SW480 (cell line): Measurements from ENCODE around the gene SPANXC.
"Not testable (repeated sequence)": the region's sequence is repeated elsewhere in the genome, so short reads cannot be mapped to it uniquely, and the experiment has no call there.

Experiments
- DNase-seq: peaks from one replicate; pipeline ENCODE4 v3.0.0-alpha.2; 2016; ENCODE audit warnings: low spot score

The SPANXC gene, protein sequence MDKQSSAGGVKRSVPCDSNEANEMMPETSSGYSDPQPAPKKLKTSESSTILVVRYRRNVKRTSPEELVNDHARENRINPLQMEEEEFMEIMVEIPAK

DNA sequence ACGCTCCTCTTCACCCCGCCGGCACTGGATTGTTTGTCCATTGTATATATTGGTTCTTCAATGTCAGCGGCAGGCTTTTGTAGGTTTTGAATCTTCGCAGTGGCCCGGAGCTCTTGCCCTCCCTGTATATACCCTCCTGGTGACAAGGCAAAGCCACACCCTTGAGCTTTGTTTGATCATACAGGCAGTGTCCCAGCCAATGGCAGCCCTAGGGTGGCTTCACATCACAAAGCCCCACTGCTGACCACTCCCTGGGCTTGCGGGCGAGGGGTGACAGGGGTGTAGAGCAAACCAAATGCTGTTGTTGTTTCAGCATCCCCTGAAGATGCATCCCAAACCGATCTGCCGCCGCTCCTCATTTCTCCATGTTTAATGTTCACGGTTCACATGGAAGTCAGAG is at the start of gene SPANXC:
Gene SPANXC (minus strand): TSS at position 101 of the 400 bp plus-strand sequence. CDS start 60 bp downstream, at position 41.
- not testable (repeated sequence) for DNase-seq

DNA sequence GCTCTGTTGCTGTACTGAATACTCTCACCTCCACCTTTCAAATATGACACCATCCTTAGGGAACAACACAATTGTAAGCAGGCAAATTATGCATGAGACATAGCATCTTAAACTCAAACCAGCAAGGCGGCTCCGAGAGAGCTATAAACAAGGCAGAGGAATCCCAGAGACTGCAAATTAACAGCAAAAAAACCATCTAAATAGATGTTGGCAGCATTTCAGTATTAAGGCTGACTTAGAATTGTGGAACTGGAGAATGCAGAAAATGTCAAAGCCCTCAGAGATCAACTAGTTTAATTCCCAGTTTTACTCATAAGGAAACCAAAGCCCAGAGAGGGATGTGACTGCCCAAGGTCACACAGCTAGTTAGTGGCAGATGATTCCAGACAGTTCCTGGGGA is 37.2 kb upstream of the SPANXC start:
- DNase-seq = no peak

DNA sequence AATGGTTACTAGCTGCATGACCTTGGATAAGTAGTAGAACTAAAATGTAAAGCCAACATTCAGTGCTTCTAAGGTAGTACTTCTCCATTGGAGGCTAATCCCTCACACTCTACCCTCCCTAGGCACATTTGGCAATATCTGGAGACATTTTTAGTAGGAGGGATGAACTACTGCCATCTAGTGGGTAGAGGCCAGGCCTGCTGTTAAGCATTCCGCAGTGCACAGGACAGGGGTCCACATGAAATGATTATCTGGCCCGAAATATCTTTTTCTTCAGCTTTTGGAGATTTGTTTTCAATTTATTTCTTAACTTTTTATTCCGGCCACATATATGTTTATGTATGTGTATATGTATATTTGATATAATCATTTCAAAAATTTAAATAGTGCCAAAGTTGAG is 36.0 kb upstream of the SPANXC start:
- peak; percentile 5 for DNase-seq

DNA sequence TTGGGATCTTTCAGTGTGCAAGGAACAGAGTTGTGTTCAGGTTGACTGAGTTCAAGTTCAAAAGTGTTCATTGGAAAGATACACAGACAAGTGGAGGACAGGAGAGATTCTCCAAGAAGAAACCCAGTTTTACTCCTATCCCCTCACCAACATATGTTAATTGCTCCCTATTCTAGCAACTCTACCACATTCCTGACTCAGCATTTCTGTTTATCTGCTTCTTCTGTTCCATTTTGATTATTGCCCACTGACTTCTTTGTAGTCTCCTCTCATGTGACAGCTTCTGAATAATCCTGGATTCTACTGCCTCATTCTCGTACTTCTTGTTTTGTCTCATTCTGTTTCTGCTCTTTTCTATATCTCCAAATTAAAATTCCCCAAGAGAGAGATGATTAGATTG is 15.8 kb upstream of the SPANXC start:
- no peak for DNase-seq

DNA sequence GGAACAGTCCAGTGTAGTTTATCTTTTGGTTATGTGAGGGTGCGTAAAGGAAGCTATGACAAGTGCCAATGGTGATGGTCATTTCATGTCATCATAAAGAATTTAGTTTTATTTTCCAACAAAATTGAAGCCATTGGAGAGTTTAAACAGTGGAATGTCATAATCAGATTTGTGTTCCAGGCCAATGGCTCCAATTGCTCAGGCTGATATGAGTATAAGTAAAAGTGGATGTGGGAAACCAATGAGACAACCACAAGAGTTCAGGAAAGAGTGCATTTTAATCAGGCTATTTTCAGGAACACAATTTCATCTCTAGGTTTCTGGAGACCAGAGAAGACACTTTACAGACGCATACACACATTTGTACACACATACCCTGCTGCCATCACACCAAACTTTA is 20.7 kb downstream of the SPANXC start:
- DNase-seq = no peak

GRCh38 chrX:141220342-141221008 is 21.8 kb downstream of the SPANXC start:
- DNase-seq = peak; percentile 50

DNA sequence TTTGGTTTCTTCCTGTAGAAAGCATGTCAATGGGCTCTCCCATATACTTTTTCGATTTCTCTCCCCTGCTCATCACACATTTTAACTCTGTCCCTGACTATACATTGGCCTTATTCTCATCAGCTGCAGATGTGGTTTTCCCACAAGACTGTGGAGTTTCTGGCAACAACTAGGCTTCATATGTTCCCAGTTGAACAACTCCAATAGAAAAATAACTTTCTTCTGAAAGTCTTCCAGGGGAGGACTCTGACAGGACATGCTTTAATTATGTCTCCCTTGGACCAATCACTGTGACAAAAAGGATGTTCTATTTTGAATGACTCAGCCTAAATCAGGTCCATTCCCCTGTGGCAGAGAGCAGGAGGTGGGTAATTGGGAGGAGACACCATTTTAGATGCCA is 28.1 kb downstream of the SPANXC start:
- no peak for DNase-seq

DNA sequence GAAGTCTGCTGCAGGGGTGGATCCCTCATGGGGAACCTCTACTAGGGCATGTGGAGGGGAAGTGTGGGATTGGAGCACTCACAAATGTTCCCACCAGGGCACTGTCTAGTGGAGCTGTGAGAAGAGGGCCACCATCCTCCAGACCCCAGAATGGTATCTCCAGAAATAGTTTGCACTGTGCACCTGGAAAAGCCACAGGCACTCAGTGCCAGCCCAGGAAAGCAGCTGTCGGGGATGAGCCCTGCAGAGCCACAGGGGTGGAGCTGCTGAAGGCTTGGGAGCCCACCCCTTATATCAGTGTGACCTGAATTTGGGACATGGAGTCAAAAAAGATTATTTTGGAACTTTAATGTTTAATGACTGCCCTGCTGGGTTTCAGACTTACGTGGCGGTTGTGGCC is 40.4 kb downstream of the SPANXC start:
- DNase-seq = no peak
